Activated CD4-positive, alpha-beta memory T cell treated with anti-CD3 and anti-CD28 coated beads, Interleukin-2, amount 10 ng/mL, durations not matched to agents 7 days and 5 days (primary cell): ENCODE results near the gene FES. TPM values are rescaled to one million over a fixed set of nuclear protein-coding genes. Genes with fewer than 3 reads are reported as not detected.

Source experiments
- CTCF ChIA-PET: fragments of 350-600 bp; sonication (Branson Sonifier 250); formaldehyde crosslinking; loops from one replicate; lab custom pipeline; 2021; ENCODE audit warnings: antibody characterized with exemption, inconsistent platforms; lab: Charles Lee
- POLR2A ChIA-PET: fragments of 350-600 bp; sonication (Branson Sonifier 250); formaldehyde crosslinking; loops from one replicate; lab custom pipeline; 2021; ENCODE audit warnings: antibody characterized with exemption; lab: Charles Lee
- DNase-seq: peaks from one replicate; pipeline ENCODE4 v3.0.0-alpha.2; 2020
- H3K27ac Mint-ChIP-seq: one replicate; pipeline ENCODE4 v1.8.0; 2021; ENCODE audit warnings: mild to moderate bottlenecking, mixed read lengths
- H3K27me3 Mint-ChIP-seq: one replicate; pipeline ENCODE4 v1.8.0; 2021; ENCODE audit warnings: mixed read lengths
- H3K36me3 Mint-ChIP-seq: one replicate; pipeline ENCODE4 v1.8.0; 2021; ENCODE audit warnings: low read depth, mixed read lengths
- H3K4me1 Mint-ChIP-seq: one replicate; pipeline ENCODE4 v1.8.0; 2021; ENCODE audit warnings: mixed read lengths
- H3K4me3 Mint-ChIP-seq: one replicate; pipeline ENCODE4 v1.8.0; 2021; ENCODE audit warnings: mild to moderate bottlenecking, mixed read lengths
- H3K9me3 Mint-ChIP-seq: one replicate; pipeline ENCODE4 v1.8.0; 2021; ENCODE audit warnings: mixed read lengths
- total RNA-seq, 2 experiments: library from RNA; stranded (reverse); gene quantifications; one replicate each; pipeline ENCODE4 v1.2.3, GENCODE V29; 2021

Gene FES
- total RNA-seq, 2 experiments from 2014 or later, result 31.2 to 32.4 TPM

DNA sequence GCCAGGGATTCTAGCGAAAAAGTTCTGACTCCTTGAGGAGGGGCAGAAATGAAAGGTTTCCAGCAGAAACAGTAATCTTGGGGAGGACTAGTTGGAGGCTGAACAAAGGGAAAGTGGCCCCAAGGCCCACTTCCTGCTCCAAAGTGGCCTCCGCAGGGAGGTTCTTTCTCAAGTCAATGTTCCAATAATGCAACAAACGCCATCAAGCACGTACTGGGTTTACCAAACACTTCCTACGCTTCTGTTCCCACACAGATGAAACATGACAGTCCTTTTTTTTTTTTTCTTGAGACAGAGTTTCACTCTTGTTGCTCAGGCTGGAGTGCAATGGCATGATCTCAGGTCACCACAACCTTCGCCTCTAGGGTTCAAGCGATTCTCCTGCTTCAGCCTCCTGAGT is 60.8 kb downstream of the FES start:
- ChIA-PET POLR2A (interaction anchor here (0.9 to 1.9 kb wide), 2 partner anchors 9 kb away, joined by 4 to 10 read pairs; partner anchors contain the start of genes RCCD1 and UNC45A), CTCF (interaction anchor here (3.4 kb wide), 1 partner anchor 11 kb away, joined by 28 read pairs; the partner anchor contains the start of genes HDDC3 and UNC45A)
- Mint-ChIP-seq H3K9me3 (no peaks in the 10 kb centered on the region), H3K4me1 (peaks cover 3% of the 10 kb centered on the region), H3K27ac (no peak overlapping the region), H3K36me3 (peaks cover 60% of the 10 kb centered on the region), H3K27me3 (no peaks in the 10 kb centered on the region), H3K4me3 (no peak overlapping the region)
- DNase-seq, result no peak

Other genes starting within 250 kb of the FES start
- 10 to 100 TPM; 59.4 to 63.7 TPM for gene BLM, start 167.2 kb upstream of the FES start, total RNA-seq
- 100 to 1,000 TPM; 550 to 553 TPM for gene FURIN, start 15.9 kb upstream of the FES start, total RNA-seq
- 100 to 1,000 TPM; 132 to 133 TPM for gene MAN2A2, start 18.8 kb downstream of the FES start, total RNA-seq
- 10 to 100 TPM; 37.6 to 41.7 TPM for gene HDDC3, start 48.0 kb downstream of the FES start, total RNA-seq
- 10 to 100 TPM; 71.3 to 75.2 TPM for gene UNC45A, start 50.8 kb downstream of the FES start, total RNA-seq
- 10 to 100 TPM; 31.3 to 32.8 TPM for gene RCCD1, start 70.4 kb downstream of the FES start, total RNA-seq
- 100 to 1,000 TPM; 158 to 167 TPM for gene PRC1, start 110.0 kb downstream of the FES start, total RNA-seq
- gene VPS33B, start 138.1 kb downstream of the FES start, total RNA-seq, result 10 to 100 TPM; 20.8 to 23.5 TPM
- under 1 TPM in 1 of 2 experiments, not detected in 1; 0.05 TPM for gene SV2B, start 215.8 kb downstream of the FES start, total RNA-seq